GM12801 (cell line): ENCODE results near the gene USP3.

Source experiments
- TF ChIP-seq, protein P1 (sequence below): IDR thresholded peaks from one replicate; pipeline ENCODE4 v1.5.1; 2011; ENCODE audit warnings: control low read depth; ENCODE audit not compliant: insufficient read length; ENCODE audit errors: extremely low read depth

Gene USP3

DNA sequence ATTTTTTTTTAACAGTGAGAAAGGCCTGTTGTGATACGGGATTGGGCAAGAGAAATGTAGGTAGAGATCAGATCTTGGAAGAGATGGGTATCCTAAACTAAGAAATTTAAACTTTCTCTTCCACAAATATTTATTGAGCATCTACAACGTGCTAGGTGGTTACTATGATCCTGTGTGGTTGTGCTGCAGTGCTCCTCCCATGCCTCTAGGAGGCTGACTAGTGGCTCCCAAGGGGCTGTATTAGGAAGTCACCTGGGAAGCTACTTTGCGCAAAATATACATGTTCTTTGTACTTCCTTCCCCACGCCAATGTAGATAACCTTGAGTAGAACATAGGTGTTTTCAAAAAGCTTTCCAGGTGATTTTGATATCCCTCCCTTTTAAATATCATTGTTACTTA, 27.2 kb downstream of the USP3 start:
- TF ChIP-seq, protein P1, sequence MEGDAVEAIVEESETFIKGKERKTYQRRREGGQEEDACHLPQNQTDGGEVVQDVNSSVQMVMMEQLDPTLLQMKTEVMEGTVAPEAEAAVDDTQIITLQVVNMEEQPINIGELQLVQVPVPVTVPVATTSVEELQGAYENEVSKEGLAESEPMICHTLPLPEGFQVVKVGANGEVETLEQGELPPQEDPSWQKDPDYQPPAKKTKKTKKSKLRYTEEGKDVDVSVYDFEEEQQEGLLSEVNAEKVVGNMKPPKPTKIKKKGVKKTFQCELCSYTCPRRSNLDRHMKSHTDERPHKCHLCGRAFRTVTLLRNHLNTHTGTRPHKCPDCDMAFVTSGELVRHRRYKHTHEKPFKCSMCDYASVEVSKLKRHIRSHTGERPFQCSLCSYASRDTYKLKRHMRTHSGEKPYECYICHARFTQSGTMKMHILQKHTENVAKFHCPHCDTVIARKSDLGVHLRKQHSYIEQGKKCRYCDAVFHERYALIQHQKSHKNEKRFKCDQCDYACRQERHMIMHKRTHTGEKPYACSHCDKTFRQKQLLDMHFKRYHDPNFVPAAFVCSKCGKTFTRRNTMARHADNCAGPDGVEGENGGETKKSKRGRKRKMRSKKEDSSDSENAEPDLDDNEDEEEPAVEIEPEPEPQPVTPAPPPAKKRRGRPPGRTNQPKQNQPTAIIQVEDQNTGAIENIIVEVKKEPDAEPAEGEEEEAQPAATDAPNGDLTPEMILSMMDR, result no peak

DNA sequence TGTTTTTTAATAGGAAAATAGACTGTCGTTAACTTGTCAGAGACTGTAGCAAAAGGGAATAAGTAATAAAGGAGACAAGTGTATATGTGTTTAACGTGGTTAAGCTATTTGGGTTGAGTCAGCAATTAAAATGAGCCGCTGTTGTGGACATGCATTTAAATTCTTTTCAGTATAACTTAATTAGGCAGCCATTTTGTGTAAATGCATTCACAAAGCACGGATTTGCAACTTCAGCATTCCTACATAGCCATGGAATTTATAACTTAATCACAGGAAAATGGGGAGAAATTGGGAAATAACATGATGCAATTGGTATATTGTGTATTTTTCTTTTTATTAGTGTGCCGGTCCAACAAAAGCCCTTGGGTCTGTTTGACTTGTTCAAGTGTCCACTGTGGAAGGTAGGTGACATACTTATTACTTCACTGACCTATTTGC, 27.9 kb downstream of the USP3 start:
- TF ChIP-seq, protein P1, result no peak

DNA sequence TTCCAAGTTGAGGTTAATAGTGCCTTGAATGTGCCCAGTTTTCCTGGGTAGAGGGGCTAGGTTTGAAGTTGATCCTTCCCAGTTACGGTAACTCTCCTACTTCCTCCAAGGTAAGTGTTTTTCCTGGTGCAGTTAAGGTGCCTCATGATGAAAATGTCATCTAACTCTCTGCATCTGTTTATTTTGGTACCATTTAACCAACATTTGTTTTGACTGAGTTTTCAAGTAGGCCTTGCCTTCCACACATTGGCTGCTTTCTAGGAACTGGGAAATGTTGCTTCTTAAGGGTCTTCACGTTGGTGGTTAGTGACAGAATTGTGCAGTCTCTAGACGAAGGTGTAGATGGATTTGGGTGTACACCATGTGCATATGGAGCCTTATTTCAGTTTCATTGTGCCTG, 31.3 kb downstream of the USP3 start:
- TF ChIP-seq, protein P1, result no peak

DNA sequence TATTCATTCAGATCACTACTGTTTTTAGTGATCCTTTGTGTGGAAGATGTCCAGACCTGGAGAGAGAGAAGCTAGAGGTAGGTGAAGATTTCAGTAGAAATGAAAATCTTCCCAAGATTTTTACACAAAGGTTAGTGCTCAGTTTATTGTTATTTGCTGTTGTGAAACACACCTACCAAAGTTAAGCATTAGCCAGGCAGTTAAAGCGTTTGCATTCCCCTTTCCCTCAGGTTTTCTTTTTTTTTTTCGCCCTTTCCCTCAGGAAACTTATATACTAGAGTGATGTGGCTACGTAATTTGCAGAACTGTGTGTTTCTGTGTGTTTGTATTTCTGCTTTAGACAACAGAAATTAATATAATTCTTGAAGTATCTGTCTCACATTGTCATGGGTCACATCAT, 34.5 kb downstream of the USP3 start:
- TF ChIP-seq, protein P1, result no peak

DNA sequence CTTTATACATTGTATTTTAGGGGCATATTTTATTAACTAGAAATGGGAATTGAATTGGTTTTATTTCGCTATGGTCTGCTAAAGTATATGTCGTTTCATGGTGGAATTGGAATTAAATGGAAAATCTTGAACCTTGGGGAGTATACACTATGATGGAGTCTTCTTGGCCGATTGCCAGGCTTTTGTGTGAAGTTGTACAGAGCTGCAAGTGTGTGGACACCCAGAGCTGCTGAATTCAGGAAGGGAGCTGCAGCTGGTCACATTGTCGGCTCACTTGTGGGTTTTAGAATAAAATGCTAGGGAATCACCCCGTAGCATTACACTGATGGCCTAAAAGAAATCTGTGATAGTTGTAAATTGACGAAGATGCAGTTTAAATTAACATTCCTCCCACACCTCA, 35.1 kb downstream of the USP3 start:
- TF ChIP-seq, protein P1, result no peak

DNA sequence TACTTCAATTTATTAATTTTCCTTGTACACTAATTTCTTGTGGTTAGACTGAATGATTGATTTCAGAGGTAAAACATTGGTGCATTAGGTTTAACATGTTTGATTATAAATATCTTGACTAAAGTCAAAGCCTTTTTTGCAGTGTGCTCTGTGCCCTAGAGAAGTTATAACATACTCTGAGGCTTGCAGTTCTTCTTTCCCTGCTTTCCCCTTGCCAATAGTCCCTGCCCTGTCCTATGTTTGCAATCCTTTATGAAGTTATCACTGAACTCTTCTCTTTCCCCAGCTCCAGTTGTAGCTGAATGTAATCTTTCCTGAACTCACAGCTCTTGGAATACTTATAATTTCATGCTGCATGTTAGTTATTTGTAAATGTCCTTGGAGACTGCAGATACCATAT, 35.6 kb downstream of the USP3 start:
- TF ChIP-seq, protein P1, result no peak

- TF ChIP-seq, protein P1, result no peak
Observed at GRCh38 chr15:63540449-63540848, 36.1 kb downstream of the USP3 start.
